Measurements from ENCODE around the gene NOL4L. TPM values are rescaled to one million over a fixed set of nuclear protein-coding genes. Genes with fewer than 3 reads are reported as not detected.
"Not testable (repeated sequence)": the region's sequence is repeated elsewhere in the genome, so short reads cannot be mapped to it uniquely, and the experiment has no call there.

NOL4L gene
- total RNA-seq, 1 donor from 2014 or later, result 106 TPM

DNA sequence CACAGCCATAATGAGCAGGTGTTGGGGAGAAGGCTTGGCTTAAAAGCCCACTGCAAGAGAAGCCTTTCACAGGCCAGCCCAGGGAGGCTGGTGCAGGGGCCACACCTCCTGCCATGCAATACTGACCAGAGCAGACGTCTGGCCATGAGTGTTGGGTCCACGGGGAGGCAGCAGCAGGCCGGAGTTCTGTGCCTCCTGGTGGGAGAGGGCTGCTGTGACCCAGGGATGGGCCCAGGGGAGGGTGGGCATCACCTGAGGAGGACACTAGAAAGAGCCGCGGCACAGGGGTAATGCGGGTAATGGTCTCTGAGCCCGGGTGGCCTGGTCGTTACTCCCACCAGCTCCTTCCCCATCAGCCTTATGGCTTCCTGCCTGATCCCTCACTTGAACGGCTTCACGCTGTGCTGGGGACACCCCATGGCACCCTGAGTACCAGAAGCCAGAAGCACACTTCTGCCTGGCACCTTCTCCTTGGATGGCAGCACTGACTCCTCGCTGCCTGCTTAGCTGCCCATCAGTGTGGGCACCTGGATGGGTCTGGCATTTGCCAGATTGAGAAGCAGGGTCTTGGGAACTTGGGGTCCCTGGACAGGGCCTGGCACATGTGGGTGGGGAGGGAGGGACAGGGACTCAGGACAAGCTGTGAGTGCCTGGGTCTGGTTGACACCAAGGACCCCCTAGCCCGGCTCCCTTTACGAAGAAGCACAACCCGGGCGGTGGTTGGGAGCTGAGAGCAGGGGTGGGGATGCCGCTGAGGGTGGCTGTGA is 118.2 kb downstream of the NOL4L start:
- TF ChIP-seq, protein P1, sequence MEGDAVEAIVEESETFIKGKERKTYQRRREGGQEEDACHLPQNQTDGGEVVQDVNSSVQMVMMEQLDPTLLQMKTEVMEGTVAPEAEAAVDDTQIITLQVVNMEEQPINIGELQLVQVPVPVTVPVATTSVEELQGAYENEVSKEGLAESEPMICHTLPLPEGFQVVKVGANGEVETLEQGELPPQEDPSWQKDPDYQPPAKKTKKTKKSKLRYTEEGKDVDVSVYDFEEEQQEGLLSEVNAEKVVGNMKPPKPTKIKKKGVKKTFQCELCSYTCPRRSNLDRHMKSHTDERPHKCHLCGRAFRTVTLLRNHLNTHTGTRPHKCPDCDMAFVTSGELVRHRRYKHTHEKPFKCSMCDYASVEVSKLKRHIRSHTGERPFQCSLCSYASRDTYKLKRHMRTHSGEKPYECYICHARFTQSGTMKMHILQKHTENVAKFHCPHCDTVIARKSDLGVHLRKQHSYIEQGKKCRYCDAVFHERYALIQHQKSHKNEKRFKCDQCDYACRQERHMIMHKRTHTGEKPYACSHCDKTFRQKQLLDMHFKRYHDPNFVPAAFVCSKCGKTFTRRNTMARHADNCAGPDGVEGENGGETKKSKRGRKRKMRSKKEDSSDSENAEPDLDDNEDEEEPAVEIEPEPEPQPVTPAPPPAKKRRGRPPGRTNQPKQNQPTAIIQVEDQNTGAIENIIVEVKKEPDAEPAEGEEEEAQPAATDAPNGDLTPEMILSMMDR (IDR thresholded peaks at IDR 0.05; ENCODE audit: partially characterized antibody, unreplicated experiment), result no peak
- H3K36me3 Mint-ChIP-seq (ENCODE audit: unreplicated experiment), result peaks cover 6% of the 10 kb centered on the region
- DNase-seq, result no peak
- H3K27ac Mint-ChIP-seq (ENCODE audit: unreplicated experiment), result no peak overlapping the region
- H3K4me1 Mint-ChIP-seq (ENCODE audit: low read depth, unreplicated experiment), result peaks cover 25% of the 10 kb centered on the region
- peaks cover 16% of the 10 kb centered on the region for H3K27me3 Mint-ChIP-seq (ENCODE audit: unreplicated experiment)
- peaks cover 14% of the 10 kb centered on the region for H3K9me3 Mint-ChIP-seq (ENCODE audit: unreplicated experiment)
- no peak overlapping the region for H3K4me3 Mint-ChIP-seq (ENCODE audit: unreplicated experiment)

DNA sequence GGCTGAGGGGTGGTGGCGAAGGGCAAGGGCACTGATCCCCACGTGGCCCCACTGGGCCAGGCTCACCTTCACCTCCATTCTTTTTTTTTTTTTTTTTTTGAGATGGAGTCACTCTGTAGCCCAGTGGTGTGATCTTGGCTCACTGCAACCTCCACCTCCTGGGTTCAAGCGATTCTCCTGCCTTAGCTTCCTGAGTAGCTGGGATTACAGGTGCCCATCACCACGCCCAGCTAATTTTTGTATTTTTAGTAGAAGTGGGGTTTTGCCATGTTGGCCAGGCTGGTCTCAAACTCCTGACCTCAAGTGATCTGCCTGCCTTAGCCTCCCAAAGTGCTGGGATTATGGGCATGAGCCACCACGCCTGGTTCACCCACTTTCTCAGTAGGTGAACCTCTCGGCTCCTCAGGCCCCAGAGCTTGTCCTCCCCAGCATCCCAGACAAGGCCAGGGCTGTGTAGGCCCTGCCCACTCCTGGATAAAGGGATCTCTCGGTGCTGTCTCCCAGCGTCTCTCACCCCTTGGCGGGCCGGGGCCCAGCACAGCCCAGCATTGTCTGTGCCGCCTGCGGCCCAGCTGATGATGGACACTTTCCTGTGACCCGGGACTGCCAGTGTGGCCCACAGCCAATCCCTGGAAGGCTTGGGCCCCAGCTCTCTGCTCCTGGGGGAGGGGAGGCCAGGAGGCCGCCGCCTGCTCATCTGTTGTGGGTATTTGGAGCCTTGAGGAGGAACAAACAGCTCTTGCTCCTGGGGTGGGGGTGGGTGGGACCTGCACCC is 119.0 kb downstream of the NOL4L start:
- not testable (repeated sequence) for H3K9me3 Mint-ChIP-seq (ENCODE audit: unreplicated experiment); DNase-seq; H3K4me3 Mint-ChIP-seq (ENCODE audit: unreplicated experiment); H3K27ac Mint-ChIP-seq (ENCODE audit: unreplicated experiment); H3K36me3 Mint-ChIP-seq (ENCODE audit: unreplicated experiment)
- H3K4me1 Mint-ChIP-seq (ENCODE audit: low read depth, unreplicated experiment), result peaks cover 20% of the 10 kb centered on the region
- peaks cover 16% of the 10 kb centered on the region for H3K27me3 Mint-ChIP-seq (ENCODE audit: unreplicated experiment)

DNA sequence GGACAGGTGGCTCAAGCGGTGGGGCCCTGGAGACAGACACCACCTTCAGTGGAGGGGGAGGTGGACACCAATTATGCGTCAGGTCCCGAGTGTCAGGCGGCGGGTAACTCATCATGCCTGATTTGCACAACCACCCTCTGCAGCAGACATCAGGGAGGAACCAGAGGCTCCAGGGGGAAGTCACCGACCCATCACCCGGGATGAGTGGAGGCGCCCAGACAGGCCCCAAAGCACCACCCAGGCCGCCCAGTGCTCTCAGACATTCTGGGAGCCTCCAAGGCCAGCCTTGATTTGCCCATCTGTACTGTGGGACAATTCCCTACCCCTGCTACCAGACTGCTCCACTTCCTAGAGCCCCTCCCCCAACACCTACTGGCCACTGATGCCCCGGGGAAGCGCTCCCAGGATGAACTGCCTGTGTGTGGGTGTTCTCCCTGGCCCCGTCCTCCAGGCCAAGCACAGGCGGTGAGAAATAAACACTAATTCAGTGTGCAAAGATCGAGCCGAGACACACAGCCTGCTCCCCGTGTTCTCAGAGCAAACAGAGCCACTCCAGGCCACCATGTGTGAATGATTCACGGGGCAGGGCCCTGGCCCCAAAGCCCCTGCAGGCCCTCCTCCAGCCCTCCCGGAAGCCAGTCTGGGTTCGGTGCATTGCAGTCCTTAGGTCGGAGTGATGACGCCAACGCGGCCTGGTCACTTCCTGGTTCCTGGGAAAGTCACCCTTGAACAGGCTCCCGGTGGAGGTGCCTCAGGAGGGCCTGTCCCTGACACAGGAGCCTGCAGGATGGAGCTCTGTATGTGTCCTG is 119.8 kb downstream of the NOL4L start:
- DNase-seq, result no peak
- Mint-ChIP-seq H3K9me3 (ENCODE audit: unreplicated experiment) (peaks cover 7% of the 10 kb centered on the region), H3K36me3 (ENCODE audit: unreplicated experiment) (peaks cover 6% of the 10 kb centered on the region), H3K27me3 (ENCODE audit: unreplicated experiment) (peaks cover 16% of the 10 kb centered on the region), H3K27ac (ENCODE audit: unreplicated experiment) (peak overlapping the region; percentile 66), H3K4me1 (ENCODE audit: low read depth, unreplicated experiment) (peaks cover 18% of the 10 kb centered on the region), H3K4me3 (ENCODE audit: unreplicated experiment) (peak overlapping the region; percentile 52)
- TF ChIP-seq, protein P1 (IDR thresholded peaks at IDR 0.05; ENCODE audit: partially characterized antibody, unreplicated experiment), result no peak

DNA sequence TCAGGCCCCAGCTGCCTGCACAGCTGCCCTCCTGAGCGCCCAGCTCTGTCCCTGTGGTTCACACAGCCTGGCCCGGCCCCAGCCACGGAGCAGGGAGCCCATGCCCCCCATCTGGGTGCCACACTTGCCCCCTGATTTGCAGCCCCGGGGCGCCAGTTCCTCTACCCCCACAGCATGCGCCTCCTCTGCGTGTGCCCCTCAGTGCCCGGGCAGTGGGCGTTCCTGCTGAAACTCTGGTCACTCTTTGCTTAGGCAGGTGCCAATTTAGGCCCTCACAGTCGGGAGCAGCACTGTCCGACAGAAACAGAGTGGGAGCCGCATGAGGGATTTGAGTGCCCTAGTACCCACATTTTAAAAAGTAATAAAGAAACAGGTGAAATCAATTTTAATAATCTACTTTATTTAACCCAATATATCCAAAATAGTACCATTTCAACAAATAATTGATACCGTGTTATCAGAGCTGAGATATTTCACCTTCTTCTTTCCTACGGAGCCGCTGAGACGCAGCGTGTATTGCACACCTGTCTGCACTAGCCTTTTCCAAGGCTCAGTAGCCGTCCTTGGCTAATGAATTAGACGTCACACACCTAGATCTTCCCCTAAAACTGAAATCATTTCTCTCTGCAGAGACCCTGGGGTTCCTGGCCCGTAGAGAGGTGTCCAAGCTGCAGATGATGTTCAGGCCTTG is 120.6 kb downstream of the NOL4L start:
- TF ChIP-seq, protein P1 (IDR thresholded peaks at IDR 0.05; ENCODE audit: partially characterized antibody, unreplicated experiment), result no peak
- no peak for DNase-seq
- peaks cover 12% of the 10 kb centered on the region for H3K9me3 Mint-ChIP-seq (ENCODE audit: unreplicated experiment)
- peak overlapping the region; percentile 52 for H3K4me3 Mint-ChIP-seq (ENCODE audit: unreplicated experiment)
- H3K36me3 Mint-ChIP-seq (ENCODE audit: unreplicated experiment), result peaks cover 6% of the 10 kb centered on the region
- peaks cover 22% of the 10 kb centered on the region for H3K4me1 Mint-ChIP-seq (ENCODE audit: low read depth, unreplicated experiment)
- H3K27ac Mint-ChIP-seq (ENCODE audit: unreplicated experiment), result peak overlapping the region; percentile 66
- H3K27me3 Mint-ChIP-seq (ENCODE audit: unreplicated experiment), result peaks cover 15% of the 10 kb centered on the region
